K562 (cell line): Measurements from ENCODE around the gene TEX38. TPM values are rescaled to one million over a fixed set of nuclear protein-coding genes. Genes with fewer than 3 reads are reported as not detected.
A peak's percentile ranks its signal among the peaks of the same experiment; 100 is the strongest.

ENCODE experiments used
- ATAC-seq: fragments of 200-7000 bp; cut with Tn5 transposase; 3 replicates; pipeline ENCODE4 v1.9.1; 2020; ENCODE audit warnings: moderate library complexity
- BruUV-seq: library from RNA; stranded (reverse); fragments of 400-500 nt; replicated peaks from 2 replicates; lab custom pipeline; 2021; lab: Mats Ljungman, UMichigan
- CTCF ChIA-PET: fragments of 300-600 bp; formaldehyde crosslinking; extraction: SDS; loops from one replicate; lab custom pipeline; 2021; ENCODE audit warnings: low intra/inter-chr PET ratio; lab: Yijun Ruan, JAX
- POLR2A ChIA-PET: fragments of 300-600, 350-650 bp; sonication (Branson Sonifier 250); formaldehyde crosslinking; extraction: SDS; loops from one replicate; lab custom pipeline; 2021; ENCODE audit warnings: antibody characterized with exemption, inconsistent platforms; lab: Yijun Ruan, JAX
- DNase-seq, 4 experiments: peaks; one replicate each; pipeline versions ENCODE4 v3.0.0 to v3.0.0-alpha.2; 2011 to 2018; ENCODE audit warnings: low spot score in 3 of 4, mixed read lengths in 3 of 4; ENCODE audit errors: extremely low read depth in 1 of 4
- FAIRE-seq: peaks from 2 replicates; lab custom pipeline; 2011; peaks lifted over from hg19 to GRCh38; lab: Jason Lieb, UNC
- H2AFZ ChIP-seq: 2 replicates; pipeline ENCODE4 v1.6.0; 2011; ENCODE audit warnings: low read depth, low read length, control low read depth, inconsistent platforms
- H3K27ac ChIP-seq: fragments of 200-600 bp; 3 replicates; pipeline ENCODE4 v1.8.0; 2011; ENCODE audit warnings: low read depth, mild to moderate bottlenecking, control low read depth, inconsistent platforms, low read length, moderate library complexity, mixed read lengths; ENCODE audit errors: extremely low read depth
- H3K27me3 ChIP-seq, 2 experiments: fragments of 300-600 bp in 1 of 2; 2 replicates in 1 of 2; 3 replicates in 1 of 2; pipeline versions ENCODE4 v1.6.0 to v1.8.0; 2011; ENCODE audit warnings: inconsistent platforms in 2 of 2, low read length in 2 of 2, mild to moderate bottlenecking in 1 of 2, mixed read lengths in 1 of 2, moderate library complexity in 1 of 2; ENCODE audit not compliant: control insufficient read depth in 2 of 2, insufficient read depth in 2 of 2
- H3K36me3 ChIP-seq: fragments of 300-600 bp; 3 replicates; pipeline ENCODE4 v1.8.0; 2011; ENCODE audit warnings: mild to moderate bottlenecking, low read length, inconsistent platforms; ENCODE audit not compliant: control insufficient read depth, insufficient read depth
- H3K4me1 ChIP-seq, 2 experiments: fragments of 200-600 bp in 1 of 2; replicated peaks in 1 of 2; 2 replicates in 1 of 2; 3 replicates in 1 of 2; pipeline versions ENCODE4 v1.5.1 to v1.8.0; 2011; ENCODE audit warnings: inconsistent platforms in 2 of 2, low read length in 2 of 2, mild to moderate bottlenecking in 1 of 2, mixed read lengths in 1 of 2, moderate library complexity in 1 of 2; ENCODE audit not compliant: control insufficient read depth in 2 of 2, insufficient read depth in 2 of 2
- H3K4me2 ChIP-seq: 2 replicates; pipeline ENCODE4 v1.6.1; 2011; ENCODE audit warnings: low read length, control low read depth, inconsistent platforms, mixed read lengths; ENCODE audit not compliant: insufficient read depth
- H3K4me3 ChIP-seq: fragments of 200-600 bp; sonication (generic), shearing (Covaris generic); 2 replicates; pipeline ENCODE4 v1.5.1; 2016; ENCODE audit warnings: control low read depth, inconsistent platforms
- H3K79me2 ChIP-seq: fragments of 200-600 bp; 3 replicates; pipeline ENCODE4 v1.8.0; 2011; ENCODE audit warnings: low read length, inconsistent platforms; ENCODE audit not compliant: control insufficient read depth, insufficient read depth
- H3K9ac ChIP-seq, 2 experiments: 2 replicates each; pipeline versions ENCODE4 v1.6.0 to v1.6.1; 2011; ENCODE audit warnings: low read depth in 2 of 2, low read length in 2 of 2, control low read depth in 1 of 2, inconsistent platforms in 1 of 2, mild to moderate bottlenecking in 1 of 2, mixed read lengths in 1 of 2; ENCODE audit not compliant: insufficient read depth in 1 of 2
- H3K9me1 ChIP-seq: one replicate; pipeline ENCODE4 v1.6.0; 2011; ENCODE audit warnings: inconsistent platforms, mild to moderate bottlenecking, low read length, moderate library complexity; ENCODE audit not compliant: control insufficient read depth, insufficient read depth
- H3K9me3 ChIP-seq: replicated peaks from 2 replicates; pipeline ENCODE4 v1.5.1; 2011; ENCODE audit warnings: low read depth, low read length, inconsistent platforms; ENCODE audit not compliant: control insufficient read depth, insufficient read depth
- H4K20me1 ChIP-seq: replicated peaks from 2 replicates; pipeline ENCODE4 v1.6.1; 2011; ENCODE audit warnings: low read length, inconsistent platforms, mixed read lengths; ENCODE audit not compliant: control insufficient read depth, insufficient read depth
- ATF1 ChIP-seq, 2 experiments: fragments of 450-650 bp in 1 of 2; IDR thresholded peaks; 2 replicates each; pipeline ENCODE4 v1.6.1; 2016; ENCODE audit warnings: missing compliant biosample characterization in 1 of 2, missing genetic modification characterization in 1 of 2
- CBFA2T3 ChIP-seq: fragments of 450-650 bp; IDR thresholded peaks from 2 replicates; pipeline ENCODE4 v1.6.1; 2017
- CREM ChIP-seq: IDR thresholded peaks from 2 replicates; pipeline ENCODE4 v1.6.1; 2014; ENCODE audit warnings: antibody characterized with exemption, low read depth
- CSDE1 ChIP-seq, 2 experiments: fragments of 450-650 bp; IDR thresholded peaks; 2 replicates each; pipeline ENCODE4 v1.6.1; 2016; ENCODE audit warnings: mild to moderate bottlenecking in 1 of 2
- CXXC5 ChIP-seq: fragments of 250-450 bp; sonication (Bioruptor Pico); IDR thresholded peaks from 2 replicates; pipeline ENCODE4 v1.8.0; 2022; ENCODE audit warnings: inconsistent platforms, mild to moderate bottlenecking, moderate library complexity
- FOS ChIP-seq: IDR thresholded peaks from 3 replicates; pipeline ENCODE4 v1.6.1; 2011; ENCODE audit not compliant: insufficient read length; ENCODE audit errors: extremely low read depth
- HCFC1 ChIP-seq: IDR thresholded peaks from 2 replicates; pipeline ENCODE4 v1.6.1; 2012; ENCODE audit warnings: low read depth, low read length, improper control_type of control experiment
- JUNB ChIP-seq: fragments of 450-650 bp; formaldehyde crosslinking; conservative IDR thresholded peaks from 2 replicates; pipeline ENCODE4 v1.4.0; 2020; ENCODE audit warnings: mild to moderate bottlenecking
- MTA3 ChIP-seq: fragments of 450-650 bp; formaldehyde crosslinking; IDR thresholded peaks from 2 replicates; pipeline ENCODE4 v1.6.1; 2017; ENCODE audit warnings: mild to moderate bottlenecking, borderline replicate concordance
- NFE2 ChIP-seq: IDR thresholded peaks from 2 replicates; pipeline ENCODE4 v1.6.1; 2014; ENCODE audit warnings: antibody characterized with exemption, low read depth
- NR2C1 ChIP-seq, 2 experiments: fragments of 450-650 bp; IDR thresholded peaks; 2 replicates each; pipeline ENCODE4 v1.6.1; 2017; ENCODE audit warnings: mild to moderate bottlenecking in 2 of 2, antibody characterized with exemption in 1 of 2, inconsistent platforms in 1 of 2, missing compliant biosample characterization in 1 of 2, missing genetic modification characterization in 1 of 2
- TCF3 ChIP-seq: sonication (generic); formaldehyde crosslinking; IDR thresholded peaks from 2 replicates; pipeline ENCODE4 v1.4.0; 2020; ENCODE audit warnings: mild to moderate bottlenecking, missing genetic modification reagents
- ZBTB9 ChIP-seq: fragments of 450-650 bp; formaldehyde crosslinking; IDR thresholded peaks from 2 replicates; pipeline ENCODE4 v1.4.0; 2020; ENCODE audit warnings: mild to moderate bottlenecking, moderate library complexity
- ZNF395 ChIP-seq: fragments of 200-800 bp; sonication (Bioruptor generic); IDR thresholded peaks from 2 replicates; pipeline ENCODE4 v1.6.1; 2017; ENCODE audit warnings: missing genetic modification characterization, missing compliant biosample characterization
- WGBS: fragments of 100-300 bp; shearing (Covaris generic); methylation state at CpG from one replicate; pipeline ENCODE4 v1.1.6; 2016; ENCODE audit warnings: low coverage, mixed read lengths; ENCODE audit not compliant: insufficient coverage; ENCODE audit errors: missing lambda C conversion rate; 5-methylcytosine and 5-hydroxymethylcytosine counted together
- in situ Hi-C: fragments of 300-500 bp; cut with MboI; formaldehyde crosslinking; loops from 4 replicates; pipeline ENCODE4 v1.15.0; 2018; ENCODE audit warnings: inconsistent platforms, mixed read lengths
- intact Hi-C: fragments of 100-400 bp; cut with micrococcal nuclease; formaldehyde crosslinking; loops from 2 replicates; pipeline ENCODE4 v1.14.2; 2022
- polyA plus RNA-seq, 8 experiments: library from polyadenylated mRNA; depleted of rRNA in 4 of 8; stranded (reverse) in 5 of 8; unstranded in 3 of 8; fragments of >200 nt; fragmentation: Nextera tagmentation in 2 of 8; fragmentation: Illumina TruSeq in 1 of 8; extraction: Ambion mirVana in 2 of 8; extraction: Trizol in 1 of 8; gene quantifications; 2 replicates each; pipeline versions ENCODE4 v1.2.1 to v1.2.3, GENCODE V29; 2011 to 2014; ENCODE audit warnings: inconsistent platforms in 1 of 8, missing spikeins in 1 of 8
- total RNA-seq, 7 experiments: library from RNA; depleted of rRNA in 6 of 7; stranded (reverse); fragments of >200 nt in 6 of 7; fragmentation: Illumina TruSeq in 2 of 7; extraction: Trizol in 2 of 7; gene quantifications; 2 replicates each; pipeline versions ENCODE4 v1.2.1 to v1.2.3, GENCODE V29; 2011 to 2021; ENCODE audit warnings: low replicate concordance in 1 of 7

TEX38 gene
- total and polyA plus RNA-seq, 9 of the 15 experiments (the other 6 are each of a cell fraction or from before 2014, with no cell fraction given) = not detected

- FAIRE-seq = no peak
- Histone ChIP-seq H3K4me2 (no peak overlapping the region), H2AFZ (no peak overlapping the region), H3K4me3 (no peak overlapping the region), H3K9ac (peak overlapping the region in 1 of 2 experiments; percentile 47; a peak in 2 of 4 replicates), H3K27me3 (no peaks in the 10 kb centered on the region), H3K9me3 (no peaks in the 10 kb centered on the region), H3K79me2 (peaks cover 4% of the 10 kb centered on the region; the same call in 2 of the 3 replicates), H3K36me3 (peaks cover 37% of the 10 kb centered on the region; the same call in 2 of the 3 replicates), H3K27ac (no peak overlapping the region; the same call in 2 of the 3 replicates), H3K4me1 (peaks cover 13 to 42% of the 10 kb centered on the region in 2 experiments; a peak in 4 of 5 replicates), H3K9me1 (peaks cover 6% of the 10 kb centered on the region), H4K20me1 (no peaks in the 10 kb centered on the region)
- no peak for ATAC-seq
- BruUV-seq = no TSS peak
- in situ Hi-C loops = no loop called here
- TF ChIP-seq ZBTB9 (no peak), CBFA2T3 (peak; percentile 17; the same call in 1 of the 2 replicates), TCF3 (CRISPR knock-in tag) (peak; percentile 13; the same call in 1 of the 2 replicates)
- intact Hi-C loops = no loop called here
- 58% methylated on average over 8 of the region's 8 CpGs for WGBS
- POLR2A ChIA-PET = interaction anchor here (0.5 to 2.1 kb wide), 8 partner anchors 8 to 1719 kb away, joined by 3 to 8 read pairs (median 3); no protein-coding TSS in a partner anchor
- peak in 1 of 4 experiments; percentile 18 for DNase-seq
- CTCF ChIA-PET = no interaction called here
These were observed 1.0 kb downstream of the TEX38 start for GRCh38 chr1:46672696-46673095.

GRCh38 chr1:46673749-46674182 is 2.1 kb downstream of the TEX38 start:
- Histone ChIP-seq H3K27me3 (no peaks in the 10 kb centered on the region), H3K9me3 (no peaks in the 10 kb centered on the region), H3K9me1 (peaks cover 6% of the 10 kb centered on the region), H2AFZ (no peak overlapping the region), H4K20me1 (no peaks in the 10 kb centered on the region), H3K4me2 (peak overlapping the region; percentile 46), H3K4me1 (peaks cover 4 to 42% of the 10 kb centered on the region in 2 experiments; a peak in 4 of 5 replicates), H3K36me3 (peaks cover 46% of the 10 kb centered on the region), H3K9ac (no peak overlapping the region), H3K4me3 (no peak overlapping the region), H3K27ac (no peak overlapping the region; the same call in 2 of the 3 replicates), H3K79me2 (no peaks in the 10 kb centered on the region)
- ATAC-seq = peak; percentile 73
- WGBS = 10% methylated on average over 4 of the region's 4 CpGs
- FAIRE-seq = peak; percentile 74
- DNase-seq = peak; percentile 31 to 67 (median 52)
- POLR2A ChIA-PET = interaction anchor here (0.5 to 2.1 kb wide), 5 partner anchors 9 to 348 kb away, joined by 3 to 8 read pairs (median 3); no protein-coding TSS in a partner anchor
- in situ Hi-C loops = no loop called here
- intact Hi-C loops = no loop called here
- CTCF ChIA-PET = no interaction called here
- no TSS peak for BruUV-seq
- TF ChIP-seq CSDE1 (IDR thresholded peaks at IDR 0.05) = no peak
- peak; percentile 41 for TF ChIP-seq CXXC5 (CRISPR knock-in tag)
- TF ChIP-seq NFE2 = no peak
- TF ChIP-seq MTA3 = 0 out of 2 replicates have a peak, but pooled peaks have one; percentile 50
- TF ChIP-seq FOS = peak; percentile 65
- peak; percentile 74; the same call in 1 of the 2 replicates for TF ChIP-seq JUNB (CRISPR knock-in tag)
- TF ChIP-seq ATF1 (CRISPR knock-in tag; IDR thresholded peaks at IDR 0.05) = no peak
- TF ChIP-seq ATF1 (tag; IDR thresholded peaks at IDR 0.05) = peak; percentile 66
- peak; percentile 78 for TF ChIP-seq CREM
- TF ChIP-seq ZNF395 (CRISPR knock-in tag) = no peak
- no peak for TF ChIP-seq NR2C1 (IDR thresholded peaks at IDR 0.05)
- peak; percentile 28; the same call in 1 of the 2 replicates for TF ChIP-seq NR2C1 (tag; IDR thresholded peaks at IDR 0.05)
- no peak for TF ChIP-seq HCFC1
